ENCODE results near the gene ZPR1.

DNA sequence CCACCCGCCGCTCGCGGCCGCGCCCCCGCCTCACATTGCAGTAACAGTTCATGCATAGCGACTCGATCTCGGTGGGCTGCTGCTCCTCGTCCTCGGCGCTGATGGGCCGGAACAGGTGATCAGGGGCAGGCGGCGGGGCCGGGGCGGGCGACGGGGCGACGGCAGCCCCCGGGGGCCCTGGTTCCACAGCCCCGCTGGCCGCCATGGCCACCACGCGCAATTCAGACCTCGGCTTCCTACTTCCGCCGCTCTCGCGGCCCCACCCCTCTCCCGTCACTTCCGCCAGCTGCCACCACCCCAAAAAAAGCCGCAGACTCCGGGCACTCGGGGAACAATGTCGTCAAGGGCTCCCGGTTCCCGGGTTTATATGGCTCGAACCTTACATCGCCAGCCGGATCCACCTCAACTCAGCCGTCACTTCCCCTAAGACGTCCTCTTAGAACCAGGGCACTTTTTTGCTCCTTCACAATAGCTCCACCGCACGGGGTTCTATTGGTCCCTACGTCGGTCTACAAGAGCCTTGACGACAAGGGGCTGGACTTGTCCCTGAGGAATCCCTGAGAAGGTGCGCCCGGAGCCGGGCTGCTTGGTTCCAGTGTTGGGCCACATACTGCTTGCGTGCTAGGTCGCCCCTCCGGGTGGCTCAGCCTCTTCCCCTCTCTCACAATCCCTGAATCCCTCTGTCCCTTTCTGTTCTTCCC, at the start of gene ZPR1:
- no peak for TF ChIP-seq EZH2phosphoT487 (IDR thresholded peaks at IDR 0.05; ENCODE audit: insufficient read depth, low read depth)
- no peak for TF ChIP-seq EZH2 (IDR thresholded peaks at IDR 0.05; ENCODE audit: insufficient read depth, poor library complexity, severe bottlenecking)
